A549 treated with CORT108297 at 1 μM for 4 hours (cell line): Measurements from ENCODE around the gene C1orf52. TPM values are rescaled to one million over a fixed set of nuclear protein-coding genes. Genes with fewer than 3 reads are reported as not detected.

ENCODE experiments used
- total RNA-seq: library from RNA; stranded (reverse); fragments of 200-300 nt; extraction: Qiagen RNA extraction; gene quantifications from 5 replicates; pipeline ENCODE4 v1.2.3, GENCODE V29; 2022

The C1orf52 gene
- total RNA-seq = 15.2 to 20.2 TPM (median 19.7 TPM) in 5 replicates

DNA sequence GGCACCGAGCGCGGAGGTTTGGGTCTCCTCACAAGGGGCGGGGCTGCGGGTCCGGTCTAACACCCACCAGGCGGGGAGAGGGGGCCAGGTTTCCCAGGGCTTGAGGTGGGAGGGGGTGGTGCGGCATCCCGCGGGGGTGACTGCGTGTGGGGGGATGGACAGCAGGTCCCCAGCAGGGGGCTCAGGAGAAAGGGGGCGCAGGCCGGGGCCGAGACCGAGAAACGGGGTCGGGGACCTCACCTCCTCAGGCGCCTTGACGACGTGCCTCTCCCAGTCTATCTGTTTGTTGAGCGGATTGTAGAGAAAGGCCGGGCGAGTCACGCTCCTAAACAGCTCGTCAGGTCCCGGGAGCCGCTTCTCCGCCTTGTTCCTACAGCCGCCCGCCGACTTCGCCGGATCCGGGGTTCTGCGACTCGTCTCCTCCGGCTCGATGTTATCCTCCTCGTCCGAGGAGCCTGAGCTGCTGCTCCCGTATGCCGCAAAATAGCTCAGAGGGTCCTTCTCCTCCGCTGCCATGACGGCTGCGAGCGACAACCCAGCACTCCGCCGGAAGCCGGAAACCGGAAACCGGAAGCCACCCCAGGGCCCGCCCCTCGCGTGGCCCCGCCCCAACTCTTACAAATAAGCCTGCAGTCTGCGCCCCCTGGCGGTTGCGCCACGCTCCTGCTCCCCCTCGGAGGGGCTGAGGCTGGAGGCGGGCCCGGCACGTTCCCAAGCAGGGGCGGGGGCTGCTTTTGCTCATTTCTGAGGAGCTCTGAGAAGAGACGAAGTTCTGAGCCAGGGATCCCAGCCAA is at the start of gene C1orf52:
C1orf52 (minus strand) TSS at position 545 of the 794 bp plus-strand sequence; CDS start at position 516, 29 bp downstream.

DNA sequence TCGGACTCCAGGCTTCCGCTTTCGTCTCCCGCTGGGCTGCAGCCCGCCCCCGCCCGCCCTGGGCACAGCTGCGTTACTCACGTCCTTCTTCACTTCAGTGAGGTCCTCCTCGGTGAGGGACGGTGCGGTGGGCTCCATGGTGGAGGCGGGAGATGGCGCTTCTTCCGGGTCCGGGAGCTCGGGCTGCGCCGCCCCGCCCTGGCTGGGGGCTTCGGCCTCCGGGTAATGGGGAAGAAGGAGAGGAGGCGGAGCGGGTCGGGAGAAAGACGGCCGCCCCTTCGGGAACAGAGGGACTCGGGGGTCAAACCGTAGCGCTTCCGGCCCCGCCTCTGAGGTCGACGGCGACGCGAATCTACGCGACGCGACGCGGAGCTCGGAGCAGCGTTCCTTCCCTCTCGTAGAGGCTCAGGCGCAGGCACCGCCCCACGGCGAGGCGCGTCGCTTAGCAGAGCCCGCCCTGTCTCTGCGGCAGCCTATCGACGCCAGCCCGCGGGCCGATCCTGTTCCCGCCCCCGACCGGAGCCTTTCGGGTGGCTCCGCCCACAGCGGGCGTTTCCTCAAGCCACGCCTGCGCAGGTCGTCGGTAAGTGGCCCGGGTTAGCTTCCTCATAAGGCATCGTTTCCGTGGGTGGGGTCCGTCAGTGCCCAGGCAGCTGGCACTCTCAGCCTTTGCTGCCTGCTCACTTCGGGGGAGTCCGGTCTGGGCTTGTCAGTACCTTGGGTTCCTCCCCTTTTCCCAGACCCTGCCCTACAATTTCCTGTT is 16.9 kb upstream of the C1orf52 start, which contains the start of gene BCL10:
BCL10 (minus strand) TSS at position 418 of the 763 bp plus-strand sequence; CDS start at position 138, 280 bp downstream.

DNA sequence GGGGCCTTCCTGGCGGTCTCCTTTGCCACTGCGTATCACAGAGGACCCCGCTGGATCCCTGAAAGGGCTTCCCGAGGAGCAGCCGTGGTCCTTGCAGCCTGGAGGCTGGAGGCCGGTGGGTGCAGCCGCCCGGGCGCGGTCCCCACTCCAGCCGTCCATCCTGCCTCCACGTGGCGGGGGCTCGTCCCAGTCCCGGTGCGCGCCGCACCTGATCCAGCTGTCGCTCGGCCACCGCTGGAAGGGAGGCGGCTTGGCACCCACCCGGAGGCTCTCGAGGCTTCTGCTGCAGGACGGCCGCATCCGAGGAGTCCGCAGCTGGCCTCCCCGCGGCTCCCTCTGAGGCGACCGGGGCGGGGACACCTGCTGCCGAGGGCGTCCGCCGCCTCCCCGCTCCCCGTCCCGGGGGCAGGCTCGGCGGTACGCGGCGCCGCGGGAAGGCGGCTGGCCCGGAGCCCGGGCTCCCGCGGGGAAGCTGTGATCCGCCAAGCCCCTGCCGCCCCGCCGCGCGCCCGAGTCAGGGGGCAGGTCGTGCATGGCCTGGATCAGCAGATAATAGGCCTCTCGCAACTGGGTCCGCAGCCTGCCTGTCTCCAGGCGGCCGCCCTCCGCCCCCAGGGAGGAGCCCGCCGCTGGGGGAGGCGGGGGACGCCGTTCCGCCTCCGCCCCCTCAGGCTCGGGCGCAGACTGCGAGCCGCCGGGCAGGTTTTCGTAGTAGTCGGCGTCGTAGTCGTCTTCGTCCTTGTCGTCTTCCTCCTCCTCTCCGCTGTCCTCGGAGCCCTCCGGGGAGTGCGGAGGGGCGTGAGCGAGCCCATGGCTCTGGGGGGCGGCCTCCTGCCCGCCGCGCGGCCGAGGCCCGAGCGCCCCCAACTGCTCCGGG is 58.8 kb downstream of the C1orf52 start, which contains the start of gene SYDE2:
SYDE2 (minus strand) TSS at position 554 of the 877 bp plus-strand sequence; CDS start at position 534, 20 bp downstream.

Other genes with a start within 250 kb of the C1orf52 start
- 3.4 to 4.2 TPM (median 3.7 TPM) in 5 replicates for gene MCOLN3, start 211.2 kb downstream of the C1orf52 start, total RNA-seq
- 0.67 to 0.94 TPM (median 0.86 TPM) in 5 replicates for gene SYDE2, start 58.6 kb downstream of the C1orf52 start, total RNA-seq
- gene BCL10, start 17.0 kb upstream of the C1orf52 start, total RNA-seq = 12.7 to 17.5 TPM (median 13.5 TPM) in 5 replicates
- gene DDAH1, start 205.5 kb upstream of the C1orf52 start, total RNA-seq = 5.3 to 7.5 TPM (median 6.6 TPM) in 5 replicates